Measurements from ENCODE around the gene ACACA. TPM values are rescaled to one million over a fixed set of nuclear protein-coding genes. Genes with fewer than 3 reads are reported as not detected.

Gene ACACA
- total and polyA plus RNA-seq, 2 experiments from 2014 or later, result 59.6 to 164 TPM

DNA sequence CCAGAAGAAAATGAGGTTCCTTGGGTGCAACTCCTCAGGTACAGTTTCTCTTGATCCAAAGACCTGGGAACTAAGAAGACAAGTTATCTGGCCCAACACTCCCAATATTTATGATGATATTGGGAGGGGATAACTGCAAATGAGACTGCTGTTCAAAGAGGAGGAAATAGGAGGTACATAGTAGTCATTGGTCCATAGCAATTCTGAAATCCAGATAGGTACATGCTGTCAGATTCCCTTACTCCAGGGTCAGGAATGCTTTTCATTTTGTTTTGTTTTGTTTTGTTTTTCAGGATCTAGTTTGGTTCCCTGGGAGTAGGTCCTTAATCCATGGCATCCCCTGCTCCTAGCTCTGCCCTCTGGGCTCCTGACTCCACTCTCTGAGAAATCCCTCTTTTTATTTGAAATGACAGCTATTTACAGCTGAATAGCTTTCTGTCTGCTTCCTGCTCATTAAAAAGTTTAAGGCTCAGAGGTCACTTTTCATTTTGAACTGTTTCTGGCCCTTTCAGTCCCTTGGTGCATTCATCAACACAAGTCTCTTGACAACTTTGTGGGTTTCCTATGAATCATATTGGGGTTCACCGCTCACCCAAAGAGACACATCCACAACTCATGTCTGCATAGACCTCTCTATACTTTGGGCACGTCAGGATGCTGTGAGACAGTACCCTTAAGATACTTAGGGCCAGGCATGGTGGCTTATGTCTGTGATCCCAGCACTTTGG lies 141.0 kb downstream of the ACACA start (continued):
- TF ChIP-seq, protein P1, sequence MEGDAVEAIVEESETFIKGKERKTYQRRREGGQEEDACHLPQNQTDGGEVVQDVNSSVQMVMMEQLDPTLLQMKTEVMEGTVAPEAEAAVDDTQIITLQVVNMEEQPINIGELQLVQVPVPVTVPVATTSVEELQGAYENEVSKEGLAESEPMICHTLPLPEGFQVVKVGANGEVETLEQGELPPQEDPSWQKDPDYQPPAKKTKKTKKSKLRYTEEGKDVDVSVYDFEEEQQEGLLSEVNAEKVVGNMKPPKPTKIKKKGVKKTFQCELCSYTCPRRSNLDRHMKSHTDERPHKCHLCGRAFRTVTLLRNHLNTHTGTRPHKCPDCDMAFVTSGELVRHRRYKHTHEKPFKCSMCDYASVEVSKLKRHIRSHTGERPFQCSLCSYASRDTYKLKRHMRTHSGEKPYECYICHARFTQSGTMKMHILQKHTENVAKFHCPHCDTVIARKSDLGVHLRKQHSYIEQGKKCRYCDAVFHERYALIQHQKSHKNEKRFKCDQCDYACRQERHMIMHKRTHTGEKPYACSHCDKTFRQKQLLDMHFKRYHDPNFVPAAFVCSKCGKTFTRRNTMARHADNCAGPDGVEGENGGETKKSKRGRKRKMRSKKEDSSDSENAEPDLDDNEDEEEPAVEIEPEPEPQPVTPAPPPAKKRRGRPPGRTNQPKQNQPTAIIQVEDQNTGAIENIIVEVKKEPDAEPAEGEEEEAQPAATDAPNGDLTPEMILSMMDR (conservative IDR thresholded peaks at IDR 0.05; ENCODE audit: low read depth in 2 of 2), result no peak

DNA sequence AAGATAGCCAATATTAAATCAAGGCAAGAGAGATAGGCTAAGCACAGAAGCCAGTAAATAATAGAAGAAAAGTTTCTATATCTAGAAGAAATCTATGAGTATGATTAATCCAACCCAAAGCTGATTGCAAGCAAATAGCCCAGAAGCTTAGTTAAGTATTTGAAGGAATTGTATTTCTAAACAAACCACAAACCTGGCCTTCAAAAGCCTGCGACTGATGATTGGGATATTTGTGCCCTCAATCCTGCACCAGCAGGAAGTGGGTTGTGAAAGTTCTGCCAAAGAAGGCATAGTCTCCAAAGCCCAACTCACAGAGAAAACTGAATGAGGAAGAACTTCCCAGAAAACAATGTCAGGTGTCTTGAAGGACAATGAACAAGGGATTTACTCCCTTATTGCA lies 145.3 kb downstream of the ACACA start:
- H3K4me1 Mint-ChIP-seq, result no peaks in the 10 kb centered on the region
- H3K27ac Mint-ChIP-seq, result no peak overlapping the region
- H3K4me1 ChIP-seq (ENCODE audit: insufficient read depth), result no peaks in the 10 kb centered on the region
- H3K36me3 Mint-ChIP-seq (ENCODE audit: low read depth), result peaks cover 53% of the 10 kb centered on the region
- DNase-seq (ENCODE audit: low spot score) (no peak), ATAC-seq (no peak)
- no peak overlapping the region for H3K4me3 ChIP-seq
- no peaks in the 10 kb centered on the region for H3K9me2 ChIP-seq (ENCODE audit: insufficient read depth)
- peaks cover 2% of the 10 kb centered on the region; the same call in 1 of the 2 replicates for H3F3A ChIP-seq (replicated peaks; ENCODE audit: low read depth)
- H3K27ac ChIP-seq (ENCODE audit: low read depth), result no peak overlapping the region
- no peaks in the 10 kb centered on the region for H3K27me3 ChIP-seq (ENCODE audit: insufficient read depth)
- H3K79me2 ChIP-seq (replicated peaks; ENCODE audit: insufficient read depth), result no peaks in the 10 kb centered on the region
- no peak overlapping the region for H3K4me3 Mint-ChIP-seq
- H3K36me3 ChIP-seq (ENCODE audit: insufficient read depth), result peaks cover 63% of the 10 kb centered on the region
- no peaks in the 10 kb centered on the region for H3K27me3 Mint-ChIP-seq (ENCODE audit: insufficient read depth, low read depth, poor library complexity)
- peaks cover 6% of the 10 kb centered on the region; the same call in 2 of the 3 replicates for H3K9me3 Mint-ChIP-seq
- H4K20me1 ChIP-seq (replicated peaks; ENCODE audit: insufficient read depth), result peaks cover 10% of the 10 kb centered on the region
- no peak overlapping the region for H2AFZ ChIP-seq
- H3K4me2 ChIP-seq, result no peak overlapping the region
- TF ChIP-seq, protein P1 (conservative IDR thresholded peaks at IDR 0.05; ENCODE audit: low read depth in 2 of 2), result no peak
- TF ChIP-seq, protein P2, sequence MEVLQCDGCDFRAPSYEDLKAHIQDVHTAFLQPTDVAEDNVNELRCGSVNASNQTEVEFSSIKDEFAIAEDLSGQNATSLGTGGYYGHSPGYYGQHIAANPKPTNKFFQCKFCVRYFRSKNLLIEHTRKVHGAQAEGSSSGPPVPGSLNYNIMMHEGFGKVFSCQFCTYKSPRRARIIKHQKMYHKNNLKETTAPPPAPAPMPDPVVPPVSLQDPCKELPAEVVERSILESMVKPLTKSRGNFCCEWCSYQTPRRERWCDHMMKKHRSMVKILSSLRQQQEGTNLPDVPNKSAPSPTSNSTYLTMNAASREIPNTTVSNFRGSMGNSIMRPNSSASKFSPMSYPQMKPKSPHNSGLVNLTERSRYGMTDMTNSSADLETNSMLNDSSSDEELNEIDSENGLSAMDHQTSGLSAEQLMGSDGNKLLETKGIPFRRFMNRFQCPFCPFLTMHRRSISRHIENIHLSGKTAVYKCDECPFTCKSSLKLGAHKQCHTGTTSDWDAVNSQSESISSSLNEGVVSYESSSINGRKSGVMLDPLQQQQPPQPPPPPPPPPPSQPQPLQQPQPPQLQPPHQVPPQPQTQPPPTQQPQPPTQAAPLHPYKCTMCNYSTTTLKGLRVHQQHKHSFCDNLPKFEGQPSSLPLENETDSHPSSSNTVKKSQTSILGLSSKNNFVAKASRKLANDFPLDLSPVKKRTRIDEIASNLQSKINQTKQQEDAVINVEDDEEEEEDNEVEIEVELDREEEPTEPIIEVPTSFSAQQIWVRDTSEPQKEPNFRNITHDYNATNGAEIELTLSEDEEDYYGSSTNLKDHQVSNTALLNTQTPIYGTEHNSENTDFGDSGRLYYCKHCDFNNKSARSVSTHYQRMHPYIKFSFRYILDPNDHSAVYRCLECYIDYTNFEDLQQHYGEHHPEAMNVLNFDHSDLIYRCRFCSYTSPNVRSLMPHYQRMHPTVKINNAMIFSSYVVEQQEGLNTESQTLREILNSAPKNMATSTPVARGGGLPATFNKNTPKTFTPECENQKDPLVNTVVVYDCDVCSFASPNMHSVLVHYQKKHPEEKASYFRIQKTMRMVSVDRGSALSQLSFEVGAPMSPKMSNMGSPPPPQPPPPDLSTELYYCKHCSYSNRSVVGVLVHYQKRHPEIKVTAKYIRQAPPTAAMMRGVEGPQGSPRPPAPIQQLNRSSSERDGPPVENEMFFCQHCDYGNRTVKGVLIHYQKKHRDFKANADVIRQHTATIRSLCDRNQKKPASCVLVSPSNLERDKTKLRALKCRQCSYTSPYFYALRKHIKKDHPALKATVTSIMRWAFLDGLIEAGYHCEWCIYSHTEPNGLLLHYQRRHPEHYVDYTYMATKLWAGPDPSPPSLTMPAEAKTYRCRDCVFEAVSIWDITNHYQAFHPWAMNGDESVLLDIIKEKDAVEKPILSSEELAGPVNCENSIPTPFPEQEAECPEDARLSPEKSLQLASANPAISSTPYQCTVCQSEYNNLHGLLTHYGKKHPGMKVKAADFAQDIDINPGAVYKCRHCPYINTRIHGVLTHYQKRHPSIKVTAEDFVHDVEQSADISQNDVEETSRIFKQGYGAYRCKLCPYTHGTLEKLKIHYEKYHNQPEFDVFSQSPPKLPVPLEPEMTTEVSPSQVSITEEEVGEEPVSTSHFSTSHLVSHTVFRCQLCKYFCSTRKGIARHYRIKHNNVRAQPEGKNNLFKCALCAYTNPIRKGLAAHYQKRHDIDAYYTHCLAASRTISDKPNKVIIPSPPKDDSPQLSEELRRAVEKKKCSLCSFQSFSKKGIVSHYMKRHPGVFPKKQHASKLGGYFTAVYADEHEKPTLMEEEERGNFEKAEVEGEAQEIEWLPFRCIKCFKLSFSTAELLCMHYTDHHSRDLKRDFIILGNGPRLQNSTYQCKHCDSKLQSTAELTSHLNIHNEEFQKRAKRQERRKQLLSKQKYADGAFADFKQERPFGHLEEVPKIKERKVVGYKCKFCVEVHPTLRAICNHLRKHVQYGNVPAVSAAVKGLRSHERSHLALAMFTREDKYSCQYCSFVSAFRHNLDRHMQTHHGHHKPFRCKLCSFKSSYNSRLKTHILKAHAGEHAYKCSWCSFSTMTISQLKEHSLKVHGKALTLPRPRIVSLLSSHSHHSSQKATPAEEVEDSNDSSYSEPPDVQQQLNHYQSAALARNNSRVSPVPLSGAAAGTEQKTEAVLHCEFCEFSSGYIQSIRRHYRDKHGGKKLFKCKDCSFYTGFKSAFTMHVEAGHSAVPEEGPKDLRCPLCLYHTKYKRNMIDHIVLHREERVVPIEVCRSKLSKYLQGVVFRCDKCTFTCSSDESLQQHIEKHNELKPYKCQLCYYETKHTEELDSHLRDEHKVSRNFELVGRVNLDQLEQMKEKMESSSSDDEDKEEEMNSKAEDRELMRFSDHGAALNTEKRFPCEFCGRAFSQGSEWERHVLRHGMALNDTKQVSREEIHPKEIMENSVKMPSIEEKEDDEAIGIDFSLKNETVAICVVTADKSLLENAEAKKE (CRISPR knock-in tag; IDR thresholded peaks at IDR 0.05), result no peak
- TF ChIP-seq CREB1 (CRISPR knock-in tag; IDR thresholded peaks at IDR 0.05; ENCODE audit: low read depth), result no peak
- no peak for TF ChIP-seq NANOG (IDR thresholded peaks at IDR 0.05; ENCODE audit: borderline replicate concordance)
- no peak for TF ChIP-seq EZH2phosphoT487 (IDR thresholded peaks at IDR 0.05; ENCODE audit: unreplicated experiment)
- TF ChIP-seq, protein P3, sequence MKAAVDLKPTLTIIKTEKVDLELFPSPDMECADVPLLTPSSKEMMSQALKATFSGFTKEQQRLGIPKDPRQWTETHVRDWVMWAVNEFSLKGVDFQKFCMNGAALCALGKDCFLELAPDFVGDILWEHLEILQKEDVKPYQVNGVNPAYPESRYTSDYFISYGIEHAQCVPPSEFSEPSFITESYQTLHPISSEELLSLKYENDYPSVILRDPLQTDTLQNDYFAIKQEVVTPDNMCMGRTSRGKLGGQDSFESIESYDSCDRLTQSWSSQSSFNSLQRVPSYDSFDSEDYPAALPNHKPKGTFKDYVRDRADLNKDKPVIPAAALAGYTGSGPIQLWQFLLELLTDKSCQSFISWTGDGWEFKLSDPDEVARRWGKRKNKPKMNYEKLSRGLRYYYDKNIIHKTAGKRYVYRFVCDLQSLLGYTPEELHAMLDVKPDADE (IDR thresholded peaks at IDR 0.05), result no peak
- TF ChIP-seq STAT1 (IDR thresholded peaks at IDR 0.05; ENCODE audit: unreplicated experiment), result no peak
- no peak for TF ChIP-seq ZNF114 (CRISPR knock-in tag; IDR thresholded peaks at IDR 0.05)
- no peak for TF ChIP-seq ZNF331 (CRISPR knock-in tag; IDR thresholded peaks at IDR 0.05; ENCODE audit: low read depth)

Data from GM23338 (cell line).